ENCODE results near the gene BCAS4. TPM values are rescaled to one million over a fixed set of nuclear protein-coding genes. Genes with fewer than 3 reads are reported as not detected.
"Not testable (repeated sequence)": the region's sequence is repeated elsewhere in the genome, so short reads cannot be mapped to it uniquely, and the experiment has no call there.

Gene BCAS4
- total RNA-seq, 1 donor from 2014 or later: 46.7 TPM

DNA sequence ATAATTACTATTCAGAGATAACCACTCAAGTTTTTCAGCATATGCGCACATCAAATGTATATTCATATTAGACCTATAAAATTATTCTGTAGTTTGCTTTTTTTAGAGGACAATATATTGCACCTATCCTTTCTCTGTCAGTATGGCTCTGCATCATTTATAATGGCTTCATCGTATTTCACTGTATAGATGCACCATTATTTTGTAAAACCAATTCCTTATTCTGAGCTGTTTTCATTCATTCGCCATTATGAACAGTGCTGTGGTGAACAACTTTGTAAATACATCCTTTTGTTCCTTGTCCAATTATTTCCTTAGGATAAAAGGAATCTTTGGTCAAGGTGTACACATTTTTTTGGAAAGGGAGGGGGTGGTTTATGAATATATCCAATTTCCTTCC, 29.2 kb upstream of the BCAS4 start:
- Mint-ChIP-seq H3K36me3 (ENCODE audit: low read depth) (no peaks in the 10 kb centered on the region), H3K27me3 (peaks cover 10% of the 10 kb centered on the region), H3K27ac (no peak overlapping the region), H3K4me1 (no peaks in the 10 kb centered on the region), H3K9me3 (no peaks in the 10 kb centered on the region), H3K4me3 (no peak overlapping the region)
- POLR2A ChIA-PET: interaction anchor here (0.6 kb wide), 1 partner anchor 849 kb away, joined by 4 read pairs; no protein-coding TSS in a partner anchor
- ATAC-seq (ENCODE audit: low read depth) (no peak), DNase-seq (no peak)
- intact Hi-C loops (cut with micrococcal nuclease): no loop called here
- TF ChIP-seq, protein P1, sequence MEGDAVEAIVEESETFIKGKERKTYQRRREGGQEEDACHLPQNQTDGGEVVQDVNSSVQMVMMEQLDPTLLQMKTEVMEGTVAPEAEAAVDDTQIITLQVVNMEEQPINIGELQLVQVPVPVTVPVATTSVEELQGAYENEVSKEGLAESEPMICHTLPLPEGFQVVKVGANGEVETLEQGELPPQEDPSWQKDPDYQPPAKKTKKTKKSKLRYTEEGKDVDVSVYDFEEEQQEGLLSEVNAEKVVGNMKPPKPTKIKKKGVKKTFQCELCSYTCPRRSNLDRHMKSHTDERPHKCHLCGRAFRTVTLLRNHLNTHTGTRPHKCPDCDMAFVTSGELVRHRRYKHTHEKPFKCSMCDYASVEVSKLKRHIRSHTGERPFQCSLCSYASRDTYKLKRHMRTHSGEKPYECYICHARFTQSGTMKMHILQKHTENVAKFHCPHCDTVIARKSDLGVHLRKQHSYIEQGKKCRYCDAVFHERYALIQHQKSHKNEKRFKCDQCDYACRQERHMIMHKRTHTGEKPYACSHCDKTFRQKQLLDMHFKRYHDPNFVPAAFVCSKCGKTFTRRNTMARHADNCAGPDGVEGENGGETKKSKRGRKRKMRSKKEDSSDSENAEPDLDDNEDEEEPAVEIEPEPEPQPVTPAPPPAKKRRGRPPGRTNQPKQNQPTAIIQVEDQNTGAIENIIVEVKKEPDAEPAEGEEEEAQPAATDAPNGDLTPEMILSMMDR (IDR thresholded peaks at IDR 0.05): no peak
- CTCF ChIA-PET: no interaction called here

DNA sequence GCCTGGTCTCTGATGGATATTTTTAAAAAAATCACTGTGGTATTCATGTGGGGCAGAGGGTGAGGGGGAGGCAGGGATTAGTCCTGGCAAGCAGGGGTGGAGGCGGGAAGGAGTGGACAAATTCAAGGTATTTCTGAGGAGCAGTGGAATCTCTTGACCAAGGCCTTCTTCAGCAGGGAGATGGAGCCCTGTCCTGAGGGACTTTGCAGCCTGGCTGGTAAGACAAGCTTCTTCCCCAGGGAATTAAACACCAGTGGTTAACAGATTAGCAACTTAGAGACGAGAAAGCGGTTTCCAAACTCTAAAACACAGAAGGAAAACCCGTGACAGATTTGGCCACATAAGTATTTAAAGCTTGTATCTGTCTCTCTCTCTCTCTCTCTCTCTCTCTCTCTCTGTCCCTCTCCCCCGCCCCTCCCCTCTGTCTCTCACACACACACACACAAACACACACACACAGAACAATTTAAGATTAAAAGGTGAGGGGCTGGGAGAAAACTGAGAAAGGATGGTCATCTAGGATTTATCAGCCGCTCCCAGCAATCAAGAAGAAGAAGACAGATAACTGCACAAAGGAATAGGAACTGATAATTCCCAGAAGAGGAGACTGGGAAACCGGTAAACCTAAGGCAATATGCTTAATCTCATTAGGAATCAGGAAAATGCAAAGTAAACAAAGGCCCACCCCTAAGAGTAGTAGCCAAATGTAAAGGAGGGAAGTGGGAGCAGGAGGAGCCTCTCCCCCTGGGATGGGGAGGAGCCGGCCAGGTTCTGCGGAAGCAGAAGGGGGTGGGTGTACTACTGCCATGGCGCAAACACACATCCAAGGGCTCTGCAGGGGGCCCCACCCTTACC, 27.7 kb upstream of the BCAS4 start:
- H3K4me1 Mint-ChIP-seq; H3K9me3 Mint-ChIP-seq; H3K36me3 Mint-ChIP-seq (ENCODE audit: low read depth); H3K4me3 Mint-ChIP-seq; CTCF ChIA-PET; H3K27ac Mint-ChIP-seq; DNase-seq; ATAC-seq (ENCODE audit: low read depth); H3K27me3 Mint-ChIP-seq; intact Hi-C loops (cut with micrococcal nuclease): not testable (repeated sequence)
- POLR2A ChIA-PET: interaction anchor here (0.6 kb wide), 1 partner anchor 35 kb away, joined by 3 read pairs; no protein-coding TSS in a partner anchor

DNA sequence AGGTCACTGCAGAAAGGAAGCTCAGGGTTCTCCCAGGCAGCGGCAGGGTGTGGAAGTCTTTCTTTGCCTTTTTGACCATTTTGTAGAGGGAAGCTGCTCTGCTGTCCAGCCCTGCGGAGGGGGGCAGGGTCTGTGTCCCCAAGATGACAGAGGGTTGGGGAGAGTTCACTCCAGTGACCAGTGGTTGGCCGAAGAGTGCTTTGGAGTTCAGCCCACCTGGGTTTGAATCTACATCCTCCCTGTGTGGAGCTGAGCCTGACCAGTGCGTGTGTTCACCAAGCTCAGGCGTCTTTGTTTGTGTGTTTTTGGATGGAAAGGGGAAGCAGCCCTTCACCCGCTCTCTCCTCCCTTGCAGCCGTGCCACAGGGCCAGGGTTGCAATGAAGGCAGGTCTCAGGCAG, 25.9 kb upstream of the BCAS4 start:
- H3K9me3 Mint-ChIP-seq; H3K27ac Mint-ChIP-seq; CTCF ChIA-PET; H3K36me3 Mint-ChIP-seq (ENCODE audit: low read depth); POLR2A ChIA-PET; H3K4me3 Mint-ChIP-seq; H3K4me1 Mint-ChIP-seq; H3K27me3 Mint-ChIP-seq; DNase-seq; intact Hi-C loops (cut with micrococcal nuclease); ATAC-seq (ENCODE audit: low read depth): not testable (repeated sequence)

DNA sequence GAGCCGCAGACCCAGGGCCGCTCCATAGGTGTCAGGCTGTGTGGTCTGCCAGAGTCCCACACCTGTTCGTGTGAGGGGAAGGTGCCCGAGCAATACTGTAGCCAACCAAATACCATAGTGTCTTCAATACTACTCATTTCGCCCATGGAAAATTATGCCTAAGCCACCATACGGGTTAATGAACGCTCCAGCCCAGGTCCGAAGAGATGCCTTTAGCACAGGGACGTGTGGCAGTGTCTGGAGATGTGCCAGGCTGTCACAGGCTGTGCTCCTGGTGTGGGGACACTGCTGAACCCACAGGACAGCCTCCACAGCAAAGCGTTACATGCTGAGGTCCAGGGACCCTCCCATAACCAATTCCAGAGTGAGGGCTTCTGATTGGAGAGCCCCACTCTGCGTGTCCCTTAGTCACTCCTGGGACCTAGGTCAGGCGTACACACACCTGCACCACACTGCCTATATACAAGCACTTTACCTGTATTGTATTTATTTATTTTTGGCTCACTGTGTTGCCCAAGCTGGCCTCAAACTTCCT, 25.2 kb upstream of the BCAS4 start:
- H3K9me3 Mint-ChIP-seq; POLR2A ChIA-PET; ATAC-seq (ENCODE audit: low read depth); intact Hi-C loops (cut with micrococcal nuclease); CTCF ChIA-PET; DNase-seq; H3K4me3 Mint-ChIP-seq; H3K27me3 Mint-ChIP-seq; H3K27ac Mint-ChIP-seq; H3K4me1 Mint-ChIP-seq; H3K36me3 Mint-ChIP-seq (ENCODE audit: low read depth): not testable (repeated sequence)

DNA sequence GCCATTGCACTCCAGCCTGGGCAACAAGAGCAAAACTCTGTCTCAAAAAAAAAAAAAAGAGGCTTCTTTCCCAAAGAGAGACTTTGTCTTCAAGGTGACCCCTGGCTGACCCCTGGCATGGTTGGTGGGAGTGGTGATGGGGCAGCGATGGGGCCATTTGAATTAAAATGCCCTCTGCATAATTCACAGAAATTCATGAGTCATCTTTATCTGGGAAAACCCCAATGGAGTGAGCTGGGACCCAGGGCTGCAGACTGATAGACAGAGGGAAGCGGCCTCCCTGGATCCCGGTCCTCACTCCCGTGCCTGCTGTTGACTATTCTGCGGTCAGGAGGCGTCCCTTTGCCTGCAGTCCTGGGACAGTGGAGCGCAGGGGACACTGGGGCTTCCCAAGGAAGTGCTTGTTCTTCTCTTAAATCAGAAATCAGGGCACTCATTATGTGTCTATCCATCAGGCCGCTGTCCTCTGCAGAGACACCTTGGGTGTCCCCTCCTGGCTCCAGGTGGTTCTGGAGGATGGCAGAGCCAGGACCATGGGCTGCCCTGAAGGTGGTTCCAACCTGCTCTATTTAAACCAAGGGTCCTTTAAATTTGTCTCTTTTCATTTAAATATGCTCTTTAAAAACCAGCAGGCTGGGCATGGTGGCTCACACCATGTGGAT, 23.3 kb upstream of the BCAS4 start:
- DNase-seq; H3K4me1 Mint-ChIP-seq; intact Hi-C loops (cut with micrococcal nuclease); H3K36me3 Mint-ChIP-seq (ENCODE audit: low read depth); H3K9me3 Mint-ChIP-seq; H3K27ac Mint-ChIP-seq; H3K4me3 Mint-ChIP-seq; ATAC-seq (ENCODE audit: low read depth); POLR2A ChIA-PET; H3K27me3 Mint-ChIP-seq; CTCF ChIA-PET: not testable (repeated sequence)

DNA sequence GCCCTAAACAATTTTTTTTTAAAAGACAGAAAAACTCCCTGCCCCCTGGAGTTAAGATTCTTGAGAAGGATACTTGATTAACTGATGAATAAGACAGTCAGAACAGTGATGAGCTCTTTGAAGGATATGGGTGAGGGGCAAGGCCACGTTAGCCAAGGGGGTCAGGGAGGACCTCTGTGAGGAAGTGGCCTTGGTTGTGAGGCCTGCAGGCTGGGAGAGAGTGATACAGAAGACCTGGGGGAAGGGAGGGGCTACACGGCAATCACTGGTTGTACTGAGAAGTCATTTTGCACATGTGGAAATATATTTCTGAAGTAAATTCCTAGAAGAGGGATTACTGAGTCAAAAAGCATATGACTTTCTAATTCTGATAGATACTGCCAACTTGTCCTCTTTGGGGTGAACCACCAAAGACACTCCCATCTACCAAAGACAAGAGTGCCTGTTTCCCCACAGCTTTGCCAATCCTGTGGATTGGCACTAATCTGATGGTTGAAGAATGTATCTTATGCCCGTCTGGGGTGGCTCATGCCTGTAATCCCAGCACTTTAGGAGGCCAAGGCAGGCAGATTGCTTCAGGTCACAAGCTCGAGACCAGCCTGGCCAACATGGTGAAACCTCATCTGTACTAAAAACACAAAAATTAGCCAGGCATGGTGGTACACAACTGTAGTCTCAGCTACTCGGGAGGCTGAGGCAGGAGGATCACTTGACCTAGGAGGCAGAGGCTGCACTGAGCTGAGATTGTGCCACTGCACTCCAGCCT, 22.3 kb upstream of the BCAS4 start:
- ChIA-PET POLR2A (no interaction called here), CTCF (no interaction called here)
- no peak for ATAC-seq (ENCODE audit: low read depth)
- Mint-ChIP-seq H3K4me1 (no peaks in the 10 kb centered on the region), H3K36me3 (ENCODE audit: low read depth) (no peaks in the 10 kb centered on the region), H3K27me3 (no peaks in the 10 kb centered on the region), H3K9me3 (no peaks in the 10 kb centered on the region), H3K4me3 (no peak overlapping the region), H3K27ac (no peak overlapping the region)
- intact Hi-C loops (cut with micrococcal nuclease): no loop called here
- TF ChIP-seq, protein P1 (IDR thresholded peaks at IDR 0.05): no peak
- DNase-seq: no peak
